Suprapubic skin (tissue), 4 donors: Measurements from ENCODE around the gene LRP1B. TPM values are rescaled to one million over a fixed set of nuclear protein-coding genes. Genes with fewer than 3 reads are reported as not detected.

Experiments used
- DNase-seq, 2 donors: peaks; one replicate each; pipeline ENCODE4 v3.0.0-alpha.2; 2019; ENCODE audit warnings: low spot score in 2 of 2
- H3K27ac ChIP-seq: fragments of 200-600 bp; sonication (generic); one replicate; pipeline ENCODE4 v1.5.1; 2019
- H3K27me3 ChIP-seq: fragments of 200-600 bp; sonication (generic); one replicate; pipeline ENCODE4 v1.5.1; 2019
- H3K36me3 ChIP-seq: fragments of 200-600 bp; sonication (generic); one replicate; pipeline ENCODE4 v1.5.1; 2019
- H3K4me1 ChIP-seq: fragments of 200-600 bp; sonication (generic); one replicate; pipeline ENCODE4 v1.5.1; 2019
- H3K4me3 ChIP-seq: fragments of 200-600 bp; sonication (generic); one replicate; pipeline ENCODE4 v1.5.1; 2019; ENCODE audit warnings: mild to moderate bottlenecking
- H3K9me3 ChIP-seq: fragments of 200-600 bp; sonication (generic); one replicate; pipeline ENCODE4 v1.5.1; 2019
- CTCF ChIP-seq, 2 donors: fragments of 200-600 bp in 1 of 2; fragments of 450-650 bp in 1 of 2; sonication (generic) in 1 of 2; IDR thresholded peaks; one replicate each; pipeline ENCODE4 v1.5.1; 2016 to 2019; ENCODE audit warnings: antibody characterized with exemption in 2 of 2, mild to moderate bottlenecking in 1 of 2, moderate library complexity in 1 of 2
- EP300 ChIP-seq: sonication (generic); formaldehyde crosslinking; IDR thresholded peaks from one replicate; pipeline ENCODE4 v1.6.1; 2017; ENCODE audit warnings: antibody characterized with exemption
- POLR2A ChIP-seq, 2 donors: fragments of 450-650 bp; IDR thresholded peaks; one replicate each; pipeline ENCODE4 v1.6.1; 2017; ENCODE audit warnings: antibody characterized with exemption in 2 of 2, mild to moderate bottlenecking in 2 of 2, moderate library complexity in 2 of 2
- POLR2AphosphoS5 ChIP-seq, 3 donors: sonication (generic); formaldehyde crosslinking; IDR thresholded peaks; one replicate each; pipeline ENCODE4 v1.6.1; 2017; ENCODE audit warnings: antibody characterized with exemption in 3 of 3
- WGBS: methylation state at CpG from one replicate; pipeline ENCODE4 v1.1.5; 2018; 5-methylcytosine and 5-hydroxymethylcytosine counted together
- total RNA-seq, 4 donors: library from RNA; depleted of rRNA; stranded (reverse); fragments of >200 nt; gene quantifications; one replicate each; pipeline ENCODE4 v1.1.0, GENCODE V29; 2016

The LRP1B gene
- total RNA-seq, 4 donors from 2014 or later = 0.11 to 2.7 (median 1.3) TPM

GRCh38 chr2:142031656-142032055 lies 99.2 kb downstream of the LRP1B start:
- TF ChIP-seq POLR2AphosphoS5 (IDR thresholded peaks at IDR 0.05) = no peak
- no peak for TF ChIP-seq POLR2A (IDR thresholded peaks at IDR 0.05)
- TF ChIP-seq CTCF (IDR thresholded peaks at IDR 0.05) = no peak
- TF ChIP-seq EP300 = no peak
- no peaks in the 10 kb centered on the region for H3K9me3 ChIP-seq
- H3K4me3 ChIP-seq = no peak overlapping the region
- no peaks in the 10 kb centered on the region for H3K4me1 ChIP-seq
- WGBS = 64% methylated on average over 3 of the region's 3 CpGs
- no peaks in the 10 kb centered on the region for H3K27me3 ChIP-seq
- DNase-seq = no peak
- no peaks in the 10 kb centered on the region for H3K36me3 ChIP-seq
- H3K27ac ChIP-seq = no peak overlapping the region

- Histone ChIP-seq H3K4me1 (no peaks in the 10 kb centered on the region), H3K36me3 (no peaks in the 10 kb centered on the region), H3K4me3 (no peak overlapping the region), H3K9me3 (no peaks in the 10 kb centered on the region), H3K27ac (no peak overlapping the region), H3K27me3 (no peaks in the 10 kb centered on the region)
- 34% methylated on average over 2 of the region's 2 CpGs for WGBS
- no peak for TF ChIP-seq POLR2A (IDR thresholded peaks at IDR 0.05)
- no peak for TF ChIP-seq POLR2AphosphoS5 (IDR thresholded peaks at IDR 0.05)
- no peak for TF ChIP-seq CTCF (IDR thresholded peaks at IDR 0.05)
- no peak for TF ChIP-seq EP300
- DNase-seq = no peak
Measured at GRCh38 chr2:142030735-142031134, 100.1 kb downstream of the LRP1B start.

GRCh38 chr2:142029974-142030373 lies 100.8 kb downstream of the LRP1B start:
- no peaks in the 10 kb centered on the region for H3K9me3 ChIP-seq
- TF ChIP-seq EP300 (no peak), CTCF (IDR thresholded peaks at IDR 0.05) (no peak), POLR2A (IDR thresholded peaks at IDR 0.05) (no peak), POLR2AphosphoS5 (IDR thresholded peaks at IDR 0.05) (no peak)
- H3K4me1 ChIP-seq = no peaks in the 10 kb centered on the region
- no peaks in the 10 kb centered on the region for H3K36me3 ChIP-seq
- H3K27me3 ChIP-seq = no peaks in the 10 kb centered on the region
- DNase-seq = no peak
- no peak overlapping the region for H3K27ac ChIP-seq
- H3K4me3 ChIP-seq = no peak overlapping the region
- WGBS = 87% methylated on average over 1 of the region's 1 CpG

- no peak overlapping the region for H3K27ac ChIP-seq
- H3K4me3 ChIP-seq = no peak overlapping the region
- no peaks in the 10 kb centered on the region for H3K4me1 ChIP-seq
- no peaks in the 10 kb centered on the region for H3K27me3 ChIP-seq
- 85% methylated on average over 1 of the region's 1 CpG for WGBS
- no peak for TF ChIP-seq EP300
- no peak for TF ChIP-seq POLR2AphosphoS5 (IDR thresholded peaks at IDR 0.05)
- DNase-seq = no peak
- H3K36me3 ChIP-seq = no peaks in the 10 kb centered on the region
- no peaks in the 10 kb centered on the region for H3K9me3 ChIP-seq
Measured at GRCh38 chr2:142025394-142025793, 105.4 kb downstream of the LRP1B start.

- Histone ChIP-seq H3K4me3 (no peak overlapping the region), H3K27me3 (no peaks in the 10 kb centered on the region), H3K4me1 (no peaks in the 10 kb centered on the region), H3K9me3 (no peaks in the 10 kb centered on the region), H3K36me3 (no peaks in the 10 kb centered on the region), H3K27ac (no peak overlapping the region)
- WGBS = 64% methylated on average over 1 of the region's 1 CpG
- no peak for DNase-seq
- TF ChIP-seq POLR2A (IDR thresholded peaks at IDR 0.05) = no peak
- no peak for TF ChIP-seq EP300
- no peak for TF ChIP-seq CTCF (IDR thresholded peaks at IDR 0.05)
- no peak for TF ChIP-seq POLR2AphosphoS5 (IDR thresholded peaks at IDR 0.05)
Measured at GRCh38 chr2:142020368-142020767, 110.4 kb downstream of the LRP1B start.

GRCh38 chr2:142014536-142014935 lies 116.3 kb downstream of the LRP1B start:
- no peak for DNase-seq
- Histone ChIP-seq H3K27ac (no peak overlapping the region), H3K4me1 (no peaks in the 10 kb centered on the region), H3K36me3 (no peaks in the 10 kb centered on the region), H3K27me3 (no peaks in the 10 kb centered on the region), H3K4me3 (no peak overlapping the region), H3K9me3 (no peaks in the 10 kb centered on the region)
- 81% methylated on average over 1 of the region's 1 CpG for WGBS
- TF ChIP-seq POLR2AphosphoS5 (IDR thresholded peaks at IDR 0.05) (no peak), EP300 (no peak), POLR2A (IDR thresholded peaks at IDR 0.05) (no peak), CTCF (IDR thresholded peaks at IDR 0.05) (no peak)
